GM23338 (cell line): ENCODE data around the gene C1orf21.

ENCODE experiments used
- EZH2 ChIP-seq: fragments of 200-600 bp; sonication (generic); IDR thresholded peaks from one replicate; pipeline ENCODE4 v1.8.0; 2017; ENCODE audit warnings: antibody characterized with exemption, mild to moderate bottlenecking, low read depth; ENCODE audit not compliant: unreplicated experiment
- NANOG ChIP-seq: IDR thresholded peaks from 2 replicates; pipeline ENCODE4 v1.6.1; 2016; ENCODE audit warnings: antibody characterized with exemption, borderline replicate concordance
- POLR2AphosphoS5 ChIP-seq: IDR thresholded peaks from 2 replicates; pipeline ENCODE4 v1.6.1; 2016; ENCODE audit warnings: antibody characterized with exemption, low read depth
- TF ChIP-seq, protein P1 (sequence below), 2 experiments: fragments of 200-600 bp in 1 of 2; sonication (generic) in 1 of 2; conservative IDR thresholded peaks; 2 replicates each; pipeline versions ENCODE4 v1.5.1 to v1.6.1; 2016 to 2017; ENCODE audit warnings: antibody characterized with exemption in 2 of 2, low read depth in 2 of 2, mild to moderate bottlenecking in 2 of 2, moderate library complexity in 1 of 2

- TF ChIP-seq NANOG, result no peak
- TF ChIP-seq, protein P1, sequence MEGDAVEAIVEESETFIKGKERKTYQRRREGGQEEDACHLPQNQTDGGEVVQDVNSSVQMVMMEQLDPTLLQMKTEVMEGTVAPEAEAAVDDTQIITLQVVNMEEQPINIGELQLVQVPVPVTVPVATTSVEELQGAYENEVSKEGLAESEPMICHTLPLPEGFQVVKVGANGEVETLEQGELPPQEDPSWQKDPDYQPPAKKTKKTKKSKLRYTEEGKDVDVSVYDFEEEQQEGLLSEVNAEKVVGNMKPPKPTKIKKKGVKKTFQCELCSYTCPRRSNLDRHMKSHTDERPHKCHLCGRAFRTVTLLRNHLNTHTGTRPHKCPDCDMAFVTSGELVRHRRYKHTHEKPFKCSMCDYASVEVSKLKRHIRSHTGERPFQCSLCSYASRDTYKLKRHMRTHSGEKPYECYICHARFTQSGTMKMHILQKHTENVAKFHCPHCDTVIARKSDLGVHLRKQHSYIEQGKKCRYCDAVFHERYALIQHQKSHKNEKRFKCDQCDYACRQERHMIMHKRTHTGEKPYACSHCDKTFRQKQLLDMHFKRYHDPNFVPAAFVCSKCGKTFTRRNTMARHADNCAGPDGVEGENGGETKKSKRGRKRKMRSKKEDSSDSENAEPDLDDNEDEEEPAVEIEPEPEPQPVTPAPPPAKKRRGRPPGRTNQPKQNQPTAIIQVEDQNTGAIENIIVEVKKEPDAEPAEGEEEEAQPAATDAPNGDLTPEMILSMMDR (conservative IDR thresholded peaks at IDR 0.05; ENCODE audit: low read depth in 2 of 2), result no peak
- no peak for TF ChIP-seq POLR2AphosphoS5
- TF ChIP-seq EZH2, result no peak
These were observed 250.9 kb downstream of the C1orf21 start for GRCh38 chr1:184637664-184638240.
